NT2/D1 (cell line): Measurements from ENCODE around the gene PLXNC1.

Source experiments
- SUZ12 ChIP-seq: IDR thresholded peaks from 2 replicates; pipeline ENCODE4 v1.6.1; 2011; ENCODE audit not compliant: insufficient read length, insufficient read depth; ENCODE audit errors: extremely low read depth
- YY1 ChIP-seq: IDR thresholded peaks from 2 replicates; pipeline ENCODE4 v1.6.1; 2011; ENCODE audit not compliant: insufficient read length, insufficient read depth

DNA sequence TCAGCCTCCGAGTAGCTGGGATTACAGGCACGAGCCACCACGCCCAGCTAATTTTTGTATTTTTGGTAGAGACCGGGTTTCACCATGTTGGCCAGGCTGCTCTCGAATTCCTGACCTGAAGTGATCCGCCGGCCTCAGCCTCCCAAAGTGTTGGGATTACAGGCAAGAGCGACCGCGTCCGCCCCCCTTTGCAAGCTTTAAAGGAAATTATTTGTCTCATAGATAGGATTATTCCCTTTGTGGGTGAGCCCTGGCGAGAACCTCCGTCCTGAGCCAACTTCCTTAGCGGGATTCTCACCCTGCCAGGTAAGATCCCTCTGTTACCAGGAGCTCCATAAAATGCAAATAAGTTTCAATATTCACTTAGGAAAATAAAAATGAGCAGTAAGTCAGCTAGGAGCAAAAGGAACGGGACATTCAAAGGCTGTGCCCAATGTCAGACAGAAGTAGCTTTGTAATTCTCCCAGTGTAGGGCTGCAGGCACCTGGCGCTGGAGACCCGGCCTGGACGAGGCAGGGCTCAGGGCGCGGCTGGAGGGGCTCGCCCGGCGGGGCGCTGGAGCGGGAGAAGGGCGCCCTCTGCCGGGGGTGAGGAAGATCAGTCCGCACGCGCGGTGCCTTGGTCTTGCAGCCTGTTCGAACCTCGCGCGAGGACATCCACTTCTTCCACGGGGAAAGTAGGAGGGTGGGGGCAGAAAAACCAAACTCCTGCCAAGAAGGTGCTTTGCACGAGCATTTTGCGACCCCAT, 47.2 kb upstream of the PLXNC1 start:
- TF ChIP-seq YY1 (no peak), SUZ12 (no peak)
